ENCODE data around the gene SNW1.
A peak's percentile ranks its signal among the peaks of the same experiment; 100 is the strongest.
"Not testable (repeated sequence)": the region's sequence is repeated elsewhere in the genome, so short reads cannot be mapped to it uniquely, and the experiment has no call there.

The SNW1 gene

DNA sequence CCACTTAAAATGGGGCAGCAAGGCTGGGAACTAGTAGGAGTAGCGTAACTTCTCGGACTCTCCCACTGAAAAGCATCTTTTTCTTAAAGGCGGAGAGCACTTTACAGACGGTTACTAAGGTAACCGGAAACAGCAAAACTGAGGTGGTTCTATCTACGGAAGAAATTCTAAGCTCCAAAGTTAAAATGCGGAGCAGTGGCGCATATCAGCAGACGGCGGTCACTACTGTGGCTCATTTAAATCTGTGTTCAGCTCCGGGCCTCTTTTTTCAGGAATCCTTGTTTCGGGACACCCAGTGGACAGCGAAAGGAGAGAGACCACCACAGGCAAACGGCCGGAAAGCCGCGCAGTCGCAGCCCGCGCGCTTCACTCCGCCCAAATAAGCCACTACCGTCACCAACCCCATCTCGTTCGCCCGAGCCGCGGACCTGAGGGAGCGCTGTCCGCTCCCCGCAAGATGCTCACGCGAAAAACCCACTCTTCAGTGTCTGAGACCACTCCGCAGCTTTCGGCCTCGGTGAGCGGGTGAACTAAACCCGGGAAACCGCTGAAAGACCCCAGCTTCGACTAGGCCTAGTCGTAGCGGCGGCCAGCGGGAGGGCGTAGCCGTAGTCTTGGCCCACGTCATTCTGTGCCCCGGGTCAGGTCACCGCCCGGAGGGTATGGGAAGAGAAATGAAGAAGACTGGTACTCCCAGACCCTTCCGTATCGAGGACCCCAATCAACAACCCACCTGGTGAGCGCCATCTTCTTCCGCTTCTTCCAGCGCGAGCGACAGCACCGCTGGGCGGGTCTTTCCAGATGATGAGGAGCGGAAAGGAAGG is at the start of gene SNW1:
Gene SNW1 (minus strand): TSS at position 776 of the 824 bp plus-strand sequence. CDS start 29 bp downstream, at position 747.
- DNase-seq (ENCODE audit: low spot score) = peak; percentile 96

DNA sequence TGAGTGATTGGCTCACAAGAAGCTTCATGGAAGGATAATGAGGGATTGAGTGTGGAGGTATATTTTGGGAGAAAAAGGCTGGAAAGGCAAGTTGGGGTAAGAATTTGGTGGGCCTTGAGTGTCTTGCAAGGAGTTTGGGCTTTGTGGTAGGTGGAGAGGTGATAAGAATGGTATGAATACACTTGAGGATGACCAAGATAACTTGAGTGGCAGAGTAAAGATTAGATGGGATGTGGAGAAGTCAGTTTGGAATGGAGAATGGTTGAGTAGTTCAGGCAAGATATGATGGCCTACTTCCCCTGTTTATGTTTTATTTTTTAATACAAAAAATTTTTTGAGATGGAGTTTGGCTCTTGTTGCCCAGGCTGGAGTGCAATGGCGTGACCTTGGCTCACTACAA is 48.1 kb upstream of the SNW1 start:
- DNase-seq (ENCODE audit: low spot score) = no peak

DNA sequence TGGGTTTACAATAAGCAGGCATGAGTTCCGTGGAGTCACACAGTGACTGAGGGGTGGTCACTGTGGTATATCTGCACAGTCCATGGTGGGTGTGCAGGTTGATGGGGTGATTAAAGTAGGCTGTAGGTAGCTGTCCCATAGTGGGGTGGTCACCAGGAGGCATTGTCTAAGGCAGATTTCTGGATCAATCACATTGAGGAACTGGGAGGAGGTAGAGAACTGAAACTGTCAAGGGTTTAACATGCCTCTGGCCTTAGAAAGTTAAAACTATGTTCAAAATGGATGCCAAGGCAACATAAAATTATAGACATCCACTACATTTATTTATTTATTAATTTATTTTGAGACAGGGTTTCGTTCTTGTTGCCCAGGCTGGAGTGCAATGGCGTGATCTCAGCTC is 47.3 kb upstream of the SNW1 start:
- DNase-seq (ENCODE audit: low spot score) = no peak

DNA sequence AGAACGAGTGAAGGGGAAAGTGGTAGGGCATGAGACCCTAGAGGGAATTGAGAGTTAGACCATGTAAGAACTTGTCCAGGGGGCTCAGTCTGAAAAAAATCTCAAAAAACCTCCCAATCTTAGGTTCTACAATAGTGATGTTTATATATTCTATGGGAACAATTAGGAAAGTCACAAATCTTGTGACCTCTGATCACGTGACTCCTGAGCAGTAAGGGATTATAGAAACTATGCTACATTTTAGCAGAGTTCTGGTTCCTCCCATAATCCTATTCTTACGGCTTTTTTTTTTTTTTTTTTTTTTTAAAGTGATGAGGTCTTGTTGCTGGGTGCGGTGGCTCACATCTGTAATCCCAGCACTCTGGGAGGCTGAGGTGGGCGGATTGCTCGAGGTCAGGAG is 44.8 kb upstream of the SNW1 start:
- no peak for DNase-seq (ENCODE audit: low spot score)

DNA sequence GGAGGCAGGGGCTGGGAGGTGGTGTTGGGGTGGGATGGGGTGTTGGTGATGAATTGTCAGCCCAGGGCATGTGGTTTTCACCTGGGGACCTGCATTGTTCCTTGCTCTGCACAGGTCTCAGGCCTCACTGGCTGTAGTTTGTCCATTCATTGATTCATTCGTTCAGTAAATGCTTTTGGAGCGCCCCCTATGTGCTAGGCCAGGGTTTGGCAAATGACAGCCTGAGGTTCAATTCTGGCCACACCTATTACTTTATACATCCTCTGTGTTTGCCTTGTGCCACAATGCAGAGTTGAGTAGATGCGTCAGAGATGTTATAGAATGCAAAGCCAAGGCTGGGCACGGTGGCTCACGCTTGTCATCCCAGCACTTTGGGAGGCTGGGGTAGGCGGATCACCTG is 43.6 kb upstream of the SNW1 start:
- DNase-seq (ENCODE audit: low spot score) = peak; percentile 19

DNA sequence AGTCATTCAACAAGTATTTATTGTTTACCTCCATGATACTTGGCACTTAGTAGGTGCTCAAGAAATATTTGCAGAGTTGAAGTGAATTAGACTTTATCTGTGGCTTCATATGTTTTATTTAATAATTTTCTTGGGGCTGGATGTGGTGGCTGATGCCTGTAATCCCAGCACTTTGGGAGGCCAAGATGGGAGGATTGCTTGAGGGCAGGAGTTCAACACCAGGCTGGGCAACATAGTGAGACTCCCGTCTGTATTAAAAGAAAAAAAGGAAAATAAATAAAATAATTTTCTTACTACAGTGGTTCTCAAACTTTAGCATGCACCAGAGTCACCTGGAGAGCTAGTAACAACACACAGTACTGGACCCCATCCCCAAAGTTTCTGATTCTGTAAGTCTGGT is 39.9 kb upstream of the SNW1 start:
- DNase-seq (ENCODE audit: low spot score) = no peak

DNA sequence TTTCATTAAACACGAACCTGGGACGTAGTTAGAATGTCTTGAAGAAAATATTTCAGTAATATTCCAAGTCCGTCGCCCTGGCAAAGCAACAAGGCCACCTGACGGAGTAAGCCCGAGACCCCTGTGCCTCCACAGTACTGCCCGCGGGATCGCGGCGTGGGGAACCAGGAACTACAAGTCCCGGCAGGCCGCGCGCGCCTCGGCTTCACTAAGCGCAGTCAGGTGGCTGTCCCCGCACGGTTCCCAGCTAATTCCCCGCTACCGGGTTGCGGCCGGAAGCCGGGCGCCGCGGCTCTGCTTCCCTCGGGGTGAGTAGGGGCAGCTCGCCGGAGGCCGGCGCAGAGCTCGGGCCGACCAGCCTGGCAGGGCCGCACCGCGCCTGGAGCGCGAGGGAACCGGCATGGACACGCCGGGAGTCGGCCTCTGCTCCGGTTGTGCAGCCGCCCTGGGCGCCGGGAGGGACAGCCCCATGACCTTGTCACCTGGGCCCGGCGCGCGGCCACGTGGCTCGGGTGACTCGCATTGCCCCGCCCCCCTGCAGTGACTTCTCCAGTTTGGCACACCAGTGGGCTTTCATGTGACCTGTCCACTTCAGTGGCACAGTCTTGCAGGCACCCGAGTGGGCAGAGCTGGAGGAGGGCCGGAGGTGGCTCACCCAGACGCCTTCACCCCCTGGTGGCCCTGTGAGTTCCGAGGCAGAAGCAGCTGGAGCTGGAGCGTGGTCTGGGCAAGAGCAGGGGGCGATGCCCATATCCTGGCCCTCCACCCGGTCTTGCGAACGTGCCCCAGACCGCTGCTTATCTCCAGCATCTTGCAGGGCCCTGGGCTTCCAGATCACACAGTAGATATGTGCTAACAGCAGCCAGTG is 39.1 kb upstream of the SNW1 start, which contains the start of gene ADCK1:
Gene ADCK1 (plus strand): TSS at position 247 of the 868 bp plus-strand sequence. CDS start 18,870 bp downstream, outside the sequence.
- DNase-seq (ENCODE audit: low spot score) = peak; percentile 91

DNA sequence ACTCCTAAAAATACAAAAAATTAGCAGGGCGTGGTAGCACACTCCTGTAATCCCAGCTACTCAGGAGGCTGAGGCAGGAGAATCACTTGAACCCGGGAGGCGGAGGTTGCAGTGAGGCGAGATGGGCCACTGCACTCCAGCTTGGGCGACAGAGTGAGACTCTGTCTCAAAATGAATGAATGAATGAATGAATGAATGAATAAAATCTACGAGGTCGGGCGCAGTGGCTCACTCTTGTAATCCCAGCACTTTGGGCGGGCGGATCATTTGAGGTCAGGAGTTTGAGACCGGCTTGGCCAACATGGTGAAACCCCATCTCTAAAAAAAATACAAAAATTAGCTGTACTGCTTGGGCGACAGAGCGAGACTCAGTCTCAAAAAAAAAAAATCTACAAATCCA is 38.5 kb upstream of the SNW1 start:
- not testable (repeated sequence) for DNase-seq (ENCODE audit: low spot score)

DNA sequence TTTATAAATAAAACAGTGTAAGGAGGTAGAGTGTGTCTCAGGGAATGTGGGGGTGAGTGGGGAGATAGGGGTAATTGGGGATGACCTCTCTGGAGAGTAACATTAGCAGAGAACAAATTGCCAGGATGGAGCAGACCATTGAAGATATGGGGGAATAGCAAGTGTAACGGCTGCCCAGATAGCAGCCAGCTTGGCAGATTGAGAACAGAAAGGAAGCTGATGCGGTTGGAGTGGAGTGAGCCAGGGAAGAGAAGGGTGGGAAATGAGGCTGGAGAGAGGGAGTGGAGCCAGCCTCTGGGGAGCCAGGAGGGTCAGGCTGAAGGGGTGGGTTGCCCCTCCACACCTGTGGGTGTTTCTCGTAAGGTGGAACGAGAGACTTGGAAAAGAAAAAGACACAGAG is 33.4 kb upstream of the SNW1 start:
- no peak for DNase-seq (ENCODE audit: low spot score)

DNA sequence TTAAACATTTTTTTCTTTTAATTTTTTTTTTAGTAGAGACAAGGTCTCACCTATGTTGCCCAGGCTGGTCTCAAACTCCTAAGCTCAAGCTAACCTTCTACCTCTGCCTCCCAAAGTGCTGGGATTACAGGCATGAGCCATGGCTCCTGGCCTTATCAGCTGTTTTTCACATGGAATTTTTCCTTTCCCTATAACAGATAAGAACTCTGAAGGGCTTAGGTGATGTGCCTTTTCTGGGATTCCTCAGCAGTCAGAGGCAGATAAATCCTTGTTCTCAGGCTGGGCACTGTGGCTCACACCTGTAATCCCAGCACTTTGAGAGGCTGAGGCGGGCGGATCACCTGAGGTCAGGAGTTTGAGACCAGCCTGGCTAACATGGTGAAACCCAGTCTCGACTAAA is 32.3 kb upstream of the SNW1 start:
- DNase-seq (ENCODE audit: low spot score) = not testable (repeated sequence)

DNA sequence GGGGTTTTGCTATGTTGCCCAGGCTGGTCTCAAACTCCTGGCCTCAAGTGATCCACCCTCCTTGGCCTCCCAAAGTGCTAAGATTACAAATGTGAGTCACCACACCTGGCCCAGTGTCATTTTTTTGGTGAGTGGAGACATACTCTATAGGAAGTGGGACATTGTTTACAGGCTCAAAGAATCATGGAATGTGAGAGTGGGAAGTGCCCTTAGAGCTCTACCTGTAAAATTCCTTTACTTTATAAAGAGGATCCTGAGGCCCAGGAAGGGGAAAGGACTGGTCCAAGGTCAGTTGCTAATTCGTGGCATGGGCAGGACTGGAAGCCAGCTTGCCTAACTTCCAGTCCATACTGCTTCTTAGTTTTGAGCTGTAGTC is 30.3 kb upstream of the SNW1 start:
- no peak for DNase-seq (ENCODE audit: low spot score)

DNA sequence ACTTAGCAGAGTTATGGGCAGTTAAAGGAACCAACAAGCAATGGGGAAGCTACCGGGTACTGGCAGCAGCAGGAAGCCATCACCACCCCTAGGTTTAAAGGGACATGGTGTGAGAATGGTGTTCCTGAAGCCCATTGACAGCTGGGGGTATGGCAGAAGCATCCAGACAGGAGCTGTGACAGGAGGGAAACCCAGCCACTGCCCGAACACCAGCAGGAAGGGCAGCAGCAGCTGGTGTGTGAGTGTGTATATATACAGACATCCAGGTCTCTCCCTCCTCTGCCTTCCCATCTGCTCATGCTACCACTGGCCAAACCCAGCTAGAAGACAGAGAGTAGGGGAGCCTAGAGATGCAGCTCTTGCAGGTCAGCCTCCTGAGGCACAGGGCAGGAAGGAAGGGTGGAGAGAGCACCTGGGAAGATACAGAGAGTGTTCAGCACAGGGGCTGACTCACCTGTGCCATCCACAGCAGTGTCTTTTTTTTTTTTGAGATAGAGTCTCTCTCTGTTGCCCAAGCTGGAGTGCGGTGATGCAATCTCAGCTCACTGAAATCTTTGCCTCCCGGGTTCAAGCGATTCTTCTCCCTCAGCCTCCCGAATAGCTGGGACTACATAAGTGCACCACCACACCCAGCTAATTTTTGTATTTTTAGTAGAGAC is 29.7 kb upstream of the SNW1 start:
- no peak for DNase-seq (ENCODE audit: low spot score)

DNA sequence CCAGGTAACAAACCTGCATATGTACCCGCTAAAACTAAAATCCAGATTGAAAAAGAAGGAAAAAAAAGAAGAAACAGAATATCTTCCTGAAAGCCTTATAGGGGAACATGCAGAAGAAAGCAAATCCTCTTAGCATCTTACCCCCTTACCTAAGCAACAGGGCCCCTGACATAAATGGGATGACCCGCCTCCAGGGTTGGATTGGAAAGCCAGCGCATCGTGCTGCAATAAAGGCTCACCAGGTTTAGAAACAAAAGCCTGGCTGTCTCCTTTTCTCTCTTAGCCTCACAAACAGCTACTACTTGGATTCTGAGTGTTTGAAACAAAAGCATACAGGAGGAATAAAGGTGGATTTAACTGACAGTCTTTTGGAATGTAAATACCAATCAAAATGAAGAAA is 25.2 kb upstream of the SNW1 start:
- no peak for DNase-seq (ENCODE audit: low spot score)

DNA sequence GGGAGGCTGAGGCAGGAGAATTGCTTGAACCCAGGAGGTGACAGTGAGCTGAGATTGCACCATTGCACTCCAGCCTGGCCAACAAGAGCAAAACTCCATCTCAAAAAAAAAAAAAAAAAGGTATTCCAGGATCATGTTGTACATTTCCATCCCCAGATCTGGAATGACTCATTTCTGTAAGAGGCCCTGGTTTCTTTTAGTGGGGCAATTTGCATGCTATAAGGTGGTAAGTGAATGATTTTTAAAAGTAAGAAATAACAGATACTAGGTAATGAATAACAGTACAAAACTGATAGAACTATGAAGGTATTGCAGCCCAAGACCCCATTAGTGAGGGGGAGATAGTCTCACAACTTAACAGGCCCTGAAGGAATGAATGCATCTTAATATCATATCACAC is 21.2 kb upstream of the SNW1 start:
- no peak for DNase-seq (ENCODE audit: low spot score)

DNA sequence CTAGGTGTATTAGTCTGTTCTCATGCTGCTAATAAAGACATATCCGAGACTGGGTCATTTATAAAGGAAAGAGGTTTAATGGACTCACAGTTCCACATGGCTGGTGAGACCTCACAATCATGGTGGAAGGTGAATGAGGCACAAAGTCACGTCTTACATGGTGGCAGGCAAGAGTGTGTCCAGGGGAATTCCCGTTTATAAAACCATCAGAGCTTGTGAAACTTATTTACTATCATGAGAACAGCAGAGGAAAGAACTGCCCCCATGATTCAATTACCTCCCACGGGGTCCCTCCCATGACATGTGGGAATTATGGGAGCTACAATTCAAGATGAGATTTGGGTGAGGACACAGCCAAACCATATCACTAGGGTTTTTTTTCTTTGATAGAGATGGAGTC is 13.0 kb upstream of the SNW1 start:
- DNase-seq (ENCODE audit: low spot score) = not testable (repeated sequence)

DNA sequence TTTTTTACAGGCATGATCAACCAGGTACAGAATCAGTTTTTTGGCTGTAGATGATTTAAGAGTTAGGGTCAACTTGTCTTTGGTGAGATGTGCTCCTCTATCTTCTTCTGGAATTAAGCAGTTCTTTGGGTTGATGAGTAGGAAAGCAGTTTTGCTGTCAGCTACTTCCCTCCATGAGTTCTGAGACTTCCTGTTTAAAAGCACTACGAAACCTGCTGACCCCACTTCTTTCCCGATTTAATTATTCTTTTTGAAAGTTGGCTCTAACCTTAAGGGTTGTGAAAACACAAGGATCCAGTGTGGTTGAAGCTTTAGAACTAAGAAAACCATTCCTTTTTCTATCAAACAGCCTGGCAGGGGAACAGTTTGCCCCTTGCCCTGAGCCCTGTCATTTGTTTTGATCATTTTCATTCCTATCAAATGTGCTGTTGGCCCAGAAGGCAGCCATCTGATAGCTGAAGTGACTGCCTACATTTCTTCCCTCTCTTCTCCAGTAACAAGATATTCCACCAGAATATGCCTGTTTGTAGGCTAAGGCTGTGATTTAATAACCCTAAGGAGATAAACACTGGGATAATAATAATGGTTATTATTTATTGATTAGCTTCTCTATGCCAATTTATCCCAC is 7.6 kb upstream of the SNW1 start:
- not testable (repeated sequence) for DNase-seq (ENCODE audit: low spot score)

DNA sequence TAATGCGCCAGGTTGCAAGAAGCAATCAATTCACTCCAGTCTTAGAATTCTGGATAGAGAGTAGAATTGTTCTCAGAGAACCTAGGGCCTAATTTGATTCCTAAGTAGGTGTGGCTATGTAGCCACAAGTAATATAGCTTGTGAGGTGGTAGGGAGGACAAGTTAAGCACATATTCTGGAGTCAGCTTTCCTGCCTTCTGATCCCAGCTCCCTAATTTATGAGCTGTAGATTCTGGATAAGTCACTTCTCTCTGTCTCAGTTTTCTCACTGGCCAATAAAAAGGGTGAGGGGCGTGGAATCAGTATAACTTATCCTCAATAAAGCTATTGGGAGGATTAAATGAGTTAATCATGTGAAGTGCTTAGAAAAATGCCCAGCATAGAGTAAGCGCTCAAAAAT is 3.0 kb upstream of the SNW1 start:
- no peak for DNase-seq (ENCODE audit: low spot score)

DNA sequence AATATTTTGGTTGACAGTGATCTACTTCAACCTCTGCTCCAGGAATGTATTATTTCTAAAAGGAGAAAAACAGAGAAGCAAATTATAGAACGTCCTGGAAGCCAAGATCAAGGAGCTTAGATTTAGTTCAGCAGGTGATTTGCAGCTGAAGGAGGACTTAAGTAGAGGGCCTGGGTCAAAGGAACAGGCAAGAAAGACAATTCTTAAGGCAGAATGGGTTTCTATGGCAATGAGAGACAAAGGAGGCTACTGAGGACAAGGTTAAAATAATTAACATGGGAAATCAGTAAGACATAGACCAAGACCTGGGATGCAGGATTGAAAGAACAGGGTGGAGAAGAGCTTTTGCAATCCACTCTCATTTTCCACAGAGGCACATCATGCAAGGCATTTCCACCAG is 2.4 kb upstream of the SNW1 start:
- no peak for DNase-seq (ENCODE audit: low spot score)

DNA sequence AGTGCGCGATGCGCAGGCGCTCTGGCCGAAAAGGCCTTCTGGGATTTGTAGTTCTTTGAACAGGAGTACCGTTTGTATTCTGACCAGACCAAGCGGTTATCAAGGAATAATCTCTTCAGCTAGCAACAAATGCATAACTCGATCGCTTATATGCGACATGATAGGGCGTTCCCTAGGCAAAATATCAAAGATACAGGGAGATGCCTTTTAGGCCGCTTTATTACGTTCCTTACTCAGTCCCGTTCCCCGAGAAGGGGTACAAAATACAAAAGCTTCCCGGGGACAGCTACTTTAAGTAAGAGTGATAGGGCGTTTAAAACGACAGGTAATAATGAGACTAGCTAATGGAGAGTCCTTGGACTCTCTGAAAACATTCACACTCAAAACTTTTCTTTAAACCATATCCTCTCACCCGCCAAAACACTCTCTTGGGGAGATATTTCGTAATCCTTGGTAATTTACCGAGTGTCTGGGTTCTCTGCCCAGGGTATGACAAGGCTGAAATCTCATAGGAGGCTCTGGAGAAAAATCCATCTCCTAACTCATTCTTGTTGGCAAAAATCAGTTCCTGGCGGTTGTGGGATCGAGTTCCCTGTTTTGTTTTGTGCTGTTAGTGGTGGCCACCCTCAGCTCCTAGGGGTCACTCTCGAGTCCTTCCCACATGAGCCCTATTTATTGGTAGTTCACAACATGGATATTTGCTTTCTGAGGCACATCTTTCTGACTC is 412 bp upstream of the SNW1 start:
- DNase-seq (ENCODE audit: low spot score) = peak; percentile 65

DNA sequence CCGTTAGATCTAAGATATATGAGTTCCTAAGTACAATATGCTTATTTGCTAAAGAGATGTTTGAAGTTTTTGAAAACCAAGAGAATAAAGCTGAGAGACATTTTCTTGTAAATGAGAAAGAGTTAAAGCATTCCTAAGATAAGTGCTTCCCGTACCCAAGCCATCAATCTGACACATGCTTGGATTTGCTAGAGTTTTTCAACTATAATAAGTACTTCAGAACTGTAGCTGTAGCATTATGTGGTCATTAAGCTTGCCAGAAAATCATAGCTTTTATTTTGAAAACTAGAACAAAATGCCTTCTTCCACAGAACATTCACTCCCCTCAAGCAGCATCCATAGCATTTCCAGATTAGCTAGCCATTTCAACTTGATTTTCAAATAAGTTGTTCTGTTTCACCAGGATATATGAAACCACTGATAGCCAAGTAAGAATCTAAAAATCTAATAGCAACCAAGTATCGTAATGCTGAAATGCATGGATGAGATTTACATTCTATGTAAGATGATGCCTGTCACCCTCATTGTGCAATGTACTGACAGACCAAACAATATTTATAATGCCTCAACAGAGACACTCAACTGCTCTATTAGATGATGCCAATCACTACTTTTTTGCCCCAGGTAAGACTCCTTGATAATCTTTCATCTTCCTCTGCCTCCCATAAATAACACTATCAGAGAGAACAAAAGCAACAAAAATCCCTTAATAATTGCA is 8.0 kb downstream of the SNW1 start:
- DNase-seq (ENCODE audit: low spot score) = no peak

DNA sequence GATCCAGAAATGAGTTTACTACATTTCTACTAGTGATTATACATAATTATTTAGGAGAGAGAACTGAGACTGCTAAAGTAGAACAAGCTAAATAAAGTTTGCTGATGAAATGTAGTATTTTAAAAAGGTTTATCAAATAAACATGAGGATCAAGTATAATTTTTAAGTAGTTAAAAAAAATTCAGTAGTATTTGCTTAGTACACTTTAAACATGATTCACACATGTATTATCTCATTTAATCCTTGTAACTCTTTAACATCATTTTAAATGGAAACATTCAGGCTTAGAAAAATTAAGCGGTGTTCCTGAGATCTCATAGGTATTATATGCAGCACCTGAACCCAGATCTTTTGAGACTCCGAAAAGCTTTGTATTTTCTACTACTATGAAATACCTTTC is 8.7 kb downstream of the SNW1 start:
- no peak for DNase-seq (ENCODE audit: low spot score)
